Astrocyte (in vitro differentiated cells and primary cell): ENCODE measurements around the gene RPL7L1.

Experiments used
- EZH2 ChIP-seq: IDR thresholded peaks from 2 replicates; pipeline ENCODE4 v1.6.1; 2012; ENCODE audit warnings: mild to moderate bottlenecking, low read length, inconsistent platforms; ENCODE audit not compliant: insufficient read depth
- TF ChIP-seq, protein P1 (sequence below): IDR thresholded peaks from 2 replicates; pipeline ENCODE4 v1.5.1; 2011; ENCODE audit warnings: low read depth, mild to moderate bottlenecking, inconsistent platforms, low read length, moderate library complexity; ENCODE audit not compliant: insufficient read depth

DNA sequence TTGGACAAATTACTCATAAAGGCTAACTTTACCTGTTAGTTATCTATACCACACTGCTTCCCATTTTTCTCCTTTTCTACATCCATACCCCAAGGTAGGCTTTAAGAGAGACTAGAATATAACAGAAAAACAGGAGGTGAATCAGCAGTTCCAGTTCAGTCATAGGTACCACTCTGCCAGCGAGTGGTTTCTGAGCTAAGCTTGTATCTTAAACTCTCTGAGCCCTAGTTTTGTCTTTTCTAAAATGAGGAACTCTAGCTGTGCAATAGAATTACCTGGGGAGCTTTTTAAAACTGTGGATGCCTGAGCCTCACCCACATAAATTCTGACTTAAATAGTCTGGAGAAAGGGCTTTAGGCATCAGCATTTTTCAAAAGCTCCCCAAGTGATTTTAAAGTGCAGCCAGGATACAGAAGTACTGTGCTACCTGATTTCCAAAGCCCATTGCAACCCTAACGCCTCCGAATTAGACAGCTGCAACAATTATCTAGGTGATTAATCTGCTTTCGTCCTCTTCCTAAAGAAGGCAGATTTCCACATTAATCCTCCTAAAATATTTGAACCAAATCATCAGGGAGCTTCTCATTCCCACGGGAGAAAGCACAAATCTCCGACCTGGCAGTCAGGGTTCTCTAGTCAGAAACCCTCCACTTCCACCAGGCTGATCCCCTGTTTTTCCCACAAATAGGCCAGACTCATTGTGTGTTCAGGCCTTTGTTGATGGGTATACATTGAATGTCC lies 37.4 kb upstream of the RPL7L1 start:
- TF ChIP-seq, protein P1, sequence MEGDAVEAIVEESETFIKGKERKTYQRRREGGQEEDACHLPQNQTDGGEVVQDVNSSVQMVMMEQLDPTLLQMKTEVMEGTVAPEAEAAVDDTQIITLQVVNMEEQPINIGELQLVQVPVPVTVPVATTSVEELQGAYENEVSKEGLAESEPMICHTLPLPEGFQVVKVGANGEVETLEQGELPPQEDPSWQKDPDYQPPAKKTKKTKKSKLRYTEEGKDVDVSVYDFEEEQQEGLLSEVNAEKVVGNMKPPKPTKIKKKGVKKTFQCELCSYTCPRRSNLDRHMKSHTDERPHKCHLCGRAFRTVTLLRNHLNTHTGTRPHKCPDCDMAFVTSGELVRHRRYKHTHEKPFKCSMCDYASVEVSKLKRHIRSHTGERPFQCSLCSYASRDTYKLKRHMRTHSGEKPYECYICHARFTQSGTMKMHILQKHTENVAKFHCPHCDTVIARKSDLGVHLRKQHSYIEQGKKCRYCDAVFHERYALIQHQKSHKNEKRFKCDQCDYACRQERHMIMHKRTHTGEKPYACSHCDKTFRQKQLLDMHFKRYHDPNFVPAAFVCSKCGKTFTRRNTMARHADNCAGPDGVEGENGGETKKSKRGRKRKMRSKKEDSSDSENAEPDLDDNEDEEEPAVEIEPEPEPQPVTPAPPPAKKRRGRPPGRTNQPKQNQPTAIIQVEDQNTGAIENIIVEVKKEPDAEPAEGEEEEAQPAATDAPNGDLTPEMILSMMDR = no peak
- no peak for TF ChIP-seq EZH2
